BJ (cell line): ENCODE results near the gene ETHE1. TPM values are rescaled to one million over a fixed set of nuclear protein-coding genes. Genes with fewer than 3 reads are reported as not detected.

ENCODE experiments used
- CTCF ChIA-PET: fragments of 350-600 bp; formaldehyde crosslinking; extraction: SDS; loops from one replicate; lab custom pipeline; 2021; ENCODE audit warnings: antibody characterized with exemption, inconsistent platforms; lab: Yijun Ruan, JAX
- POLR2A ChIA-PET: fragments of 300-600 bp; sonication (Branson Sonifier 250); formaldehyde crosslinking; extraction: SDS; loops from one replicate; lab custom pipeline; 2021; ENCODE audit warnings: antibody characterized with exemption; lab: Charles Lee
- DNase-seq: peaks from one replicate; pipeline ENCODE4 v3.0.0-alpha.2; 2011; ENCODE audit warnings: low read depth
- H3K27me3 ChIP-seq: 2 replicates; pipeline ENCODE4 v1.6.0; 2011; ENCODE audit warnings: low read length; ENCODE audit not compliant: control insufficient read depth, insufficient read depth
- H3K36me3 ChIP-seq: 2 replicates; pipeline ENCODE4 v1.5.1; 2011; ENCODE audit warnings: low read length; ENCODE audit not compliant: control insufficient read depth, insufficient read depth
- H3K4me3 ChIP-seq: 2 replicates; pipeline ENCODE4 v1.5.1; 2011; ENCODE audit warnings: low read depth, mild to moderate bottlenecking, control low read depth, low read length
- polyA plus RNA-seq: library from polyadenylated mRNA; depleted of rRNA; stranded (reverse); fragments of >200 nt; gene quantifications from 2 replicates; pipeline ENCODE4 v1.2.3, GENCODE V29; 2011
- TF ChIP-seq, protein P1 (sequence below): IDR thresholded peaks from 2 replicates; pipeline ENCODE4 v1.5.1; 2011; ENCODE audit warnings: low read depth, mild to moderate bottlenecking, control low read depth, inconsistent platforms, low read length, moderate library complexity; ENCODE audit not compliant: insufficient read depth

Gene ETHE1
- polyA plus RNA-seq, 1 experiment = 261 TPM

DNA sequence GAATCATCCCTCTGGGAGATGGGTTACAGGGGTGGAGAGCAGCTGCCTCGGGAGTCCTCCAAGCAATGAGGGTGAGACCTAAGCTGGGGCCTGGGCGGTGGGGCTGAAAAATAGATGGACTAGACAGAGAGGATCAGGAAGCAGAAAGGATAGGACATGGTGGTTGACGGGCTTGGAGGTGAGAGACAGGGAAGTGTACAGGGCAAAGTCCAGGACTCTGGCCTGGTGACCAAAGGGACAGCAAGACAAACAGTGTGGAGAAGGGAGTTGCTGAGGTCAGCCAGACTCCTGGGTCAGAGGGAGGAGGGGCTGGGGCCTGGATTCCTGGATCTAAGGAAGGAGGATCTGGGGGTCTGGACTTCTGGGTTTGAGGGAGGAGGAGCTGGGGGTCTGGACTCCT, 28.0 kb downstream of the ETHE1 start:
- Histone ChIP-seq H3K36me3 (peaks cover 19% of the 10 kb centered on the region), H3K27me3 (no peaks in the 10 kb centered on the region), H3K4me3 (no peak overlapping the region)
- TF ChIP-seq, protein P1, sequence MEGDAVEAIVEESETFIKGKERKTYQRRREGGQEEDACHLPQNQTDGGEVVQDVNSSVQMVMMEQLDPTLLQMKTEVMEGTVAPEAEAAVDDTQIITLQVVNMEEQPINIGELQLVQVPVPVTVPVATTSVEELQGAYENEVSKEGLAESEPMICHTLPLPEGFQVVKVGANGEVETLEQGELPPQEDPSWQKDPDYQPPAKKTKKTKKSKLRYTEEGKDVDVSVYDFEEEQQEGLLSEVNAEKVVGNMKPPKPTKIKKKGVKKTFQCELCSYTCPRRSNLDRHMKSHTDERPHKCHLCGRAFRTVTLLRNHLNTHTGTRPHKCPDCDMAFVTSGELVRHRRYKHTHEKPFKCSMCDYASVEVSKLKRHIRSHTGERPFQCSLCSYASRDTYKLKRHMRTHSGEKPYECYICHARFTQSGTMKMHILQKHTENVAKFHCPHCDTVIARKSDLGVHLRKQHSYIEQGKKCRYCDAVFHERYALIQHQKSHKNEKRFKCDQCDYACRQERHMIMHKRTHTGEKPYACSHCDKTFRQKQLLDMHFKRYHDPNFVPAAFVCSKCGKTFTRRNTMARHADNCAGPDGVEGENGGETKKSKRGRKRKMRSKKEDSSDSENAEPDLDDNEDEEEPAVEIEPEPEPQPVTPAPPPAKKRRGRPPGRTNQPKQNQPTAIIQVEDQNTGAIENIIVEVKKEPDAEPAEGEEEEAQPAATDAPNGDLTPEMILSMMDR = no peak
- ChIA-PET CTCF (interaction anchor here (0.5 to 0.7 kb wide), 2 partner anchors 52 to 53 kb away, joined by 3 read pairs; no protein-coding TSS in a partner anchor), POLR2A (no interaction called here)
- DNase-seq = no peak

DNA sequence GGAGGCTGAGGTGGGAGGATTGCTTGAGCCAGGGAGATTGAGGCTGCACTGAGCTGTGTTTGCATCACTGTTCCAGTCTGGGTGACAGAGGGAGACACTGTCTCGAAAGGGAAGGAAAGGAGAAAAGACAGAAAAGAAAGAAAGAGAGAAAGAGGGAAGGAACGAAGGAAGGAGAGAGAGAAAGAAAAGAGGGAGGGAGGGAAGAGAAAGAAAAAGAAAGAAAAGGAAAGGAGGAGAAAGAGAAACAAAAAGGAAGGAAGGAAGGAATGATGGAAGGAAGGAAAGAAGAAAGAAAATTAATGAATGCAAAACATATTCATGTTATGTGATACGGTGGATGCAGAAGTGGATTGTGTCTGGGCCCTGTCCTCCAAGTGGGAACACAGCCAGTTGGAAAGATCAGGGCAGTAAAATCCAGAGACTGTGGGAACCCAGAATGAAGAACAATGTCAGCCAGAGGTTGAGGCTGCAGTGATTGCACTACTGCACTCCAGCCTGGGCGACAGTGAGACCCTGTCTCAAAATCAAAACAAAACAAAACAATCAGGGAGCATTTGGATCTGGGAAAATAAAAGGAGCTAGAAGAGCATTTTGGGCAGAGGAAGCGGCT, 28.7 kb downstream of the ETHE1 start:
- DNase-seq = no peak
- ChIA-PET CTCF (interaction anchor here (0.9 to 1.1 kb wide), 2 partner anchors 10 to 21 kb away, joined by 3 read pairs; no protein-coding TSS in a partner anchor), POLR2A (no interaction called here)
- TF ChIP-seq, protein P1 = no peak
- no peak overlapping the region for H3K4me3 ChIP-seq
- H3K36me3 ChIP-seq = peaks cover 19% of the 10 kb centered on the region
- no peaks in the 10 kb centered on the region for H3K27me3 ChIP-seq

DNA sequence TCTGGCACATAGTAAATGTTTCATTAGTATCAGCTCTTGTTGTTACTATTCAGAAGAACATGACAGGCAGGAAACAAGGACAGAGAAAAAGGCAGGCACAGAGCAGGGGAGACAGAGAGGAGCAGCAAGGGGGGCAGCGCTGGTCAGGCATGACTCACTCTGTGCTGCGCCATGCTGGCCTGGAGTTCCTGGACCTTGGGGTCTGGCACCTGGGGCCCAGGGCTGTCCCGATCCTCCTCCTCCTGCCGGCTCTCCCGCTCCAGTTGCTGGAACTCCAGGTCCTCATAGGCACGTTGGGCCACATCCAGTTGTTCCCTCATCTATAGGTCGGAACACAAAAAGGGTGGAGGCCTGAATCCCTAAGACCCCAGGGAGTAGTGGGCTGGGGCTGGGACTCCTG, 30.0 kb downstream of the ETHE1 start:
- no peak overlapping the region for H3K4me3 ChIP-seq
- peaks cover 19% of the 10 kb centered on the region for H3K36me3 ChIP-seq
- no peaks in the 10 kb centered on the region for H3K27me3 ChIP-seq
- ChIA-PET CTCF (interaction anchor here (1.1 kb wide), 1 partner anchor 9 kb away, joined by 3 read pairs; no protein-coding TSS in a partner anchor), POLR2A (no interaction called here)
- no peak for DNase-seq
- TF ChIP-seq, protein P1 = no peak

DNA sequence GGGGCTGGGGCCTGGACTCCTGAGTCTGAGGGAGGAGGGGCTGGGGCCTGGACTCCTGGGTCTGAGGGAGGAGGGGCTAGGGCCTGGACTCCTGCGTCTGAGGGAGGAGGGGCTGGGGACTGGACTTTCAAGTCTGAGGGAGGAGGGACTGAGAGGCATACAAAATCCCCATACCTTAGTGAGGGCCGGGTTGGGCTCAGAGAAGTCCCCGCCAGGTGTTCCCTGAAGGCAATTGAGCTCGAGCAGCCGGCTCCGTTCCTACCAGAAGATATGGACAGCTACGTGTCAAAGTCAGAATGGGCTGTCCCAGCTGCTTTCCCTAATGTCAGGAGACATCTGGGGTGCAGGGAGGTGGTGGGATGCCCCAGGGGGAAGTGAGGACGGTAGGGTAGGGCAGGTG, 31.9 kb downstream of the ETHE1 start:
- TF ChIP-seq, protein P1 = no peak
- H3K27me3 ChIP-seq = no peaks in the 10 kb centered on the region
- H3K4me3 ChIP-seq = no peak overlapping the region
- ChIA-PET CTCF (interaction anchor here (0.6 kb wide), 1 partner anchor 19 kb away, joined by 3 read pairs; no protein-coding TSS in a partner anchor), POLR2A (no interaction called here)
- H3K36me3 ChIP-seq = peaks cover 19% of the 10 kb centered on the region
- no peak for DNase-seq

DNA sequence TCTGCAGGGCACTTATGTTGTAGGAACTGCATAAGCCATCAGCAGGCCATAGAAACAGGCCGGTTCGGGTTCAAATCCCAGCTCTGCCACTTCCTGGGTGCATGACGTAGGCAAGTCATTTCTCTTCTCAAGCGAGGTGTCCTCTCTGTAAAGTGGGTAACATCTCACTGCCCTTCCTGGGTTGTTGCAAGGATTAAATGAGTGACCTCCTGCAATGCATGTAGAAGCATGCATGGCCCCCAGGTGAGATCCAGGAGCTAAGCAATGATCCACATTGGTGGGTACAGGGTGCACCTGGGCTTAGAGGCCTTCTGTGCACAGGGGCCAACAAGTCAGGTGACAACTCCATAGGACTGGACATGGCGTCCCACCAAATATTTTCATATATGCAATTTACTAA, 36.2 kb downstream of the ETHE1 start:
- Histone ChIP-seq H3K4me3 (no peak overlapping the region), H3K36me3 (peaks cover 14% of the 10 kb centered on the region), H3K27me3 (no peaks in the 10 kb centered on the region)
- ChIA-PET CTCF (interaction anchor here (1.5 to 2.0 kb wide), 2 partner anchors 30 to 44 kb away, joined by 3 to 6 read pairs; no protein-coding TSS in a partner anchor), POLR2A (no interaction called here)
- DNase-seq = no peak
- TF ChIP-seq, protein P1 = no peak
